NCI-H748 (cell line): ENCODE data around the gene MED15.
"Not testable (repeated sequence)": the region's sequence is repeated elsewhere in the genome, so short reads cannot be mapped to it uniquely, and the experiment has no call there.

ENCODE experiments used
- DNase-seq: peaks from one replicate; lab custom pipeline; 2025; ENCODE audit not compliant: unreplicated experiment; lab: John Stamatoyannopoulos, UW

Gene MED15

GRCh38 chr22:20581503-20582170 lies 74.2 kb downstream of the MED15 start:
- no peak for DNase-seq

- DNase-seq = no peak
Observed at GRCh38 chr22:20582171-20582511, 74.7 kb downstream of the MED15 start.

GRCh38 chr22:20582520-20583361 lies 75.3 kb downstream of the MED15 start:
- DNase-seq = no peak

- DNase-seq = no peak
Observed at GRCh38 chr22:20583471-20583922, 76.1 kb downstream of the MED15 start.

- no peak for DNase-seq
Observed at GRCh38 chr22:20584029-20584871, 76.8 kb downstream of the MED15 start.

- no peak for DNase-seq
Observed at GRCh38 chr22:20584872-20585638, 77.6 kb downstream of the MED15 start.

GRCh38 chr22:20585639-20586402 lies 78.4 kb downstream of the MED15 start:
- no peak for DNase-seq

- DNase-seq = no peak
Observed at GRCh38 chr22:20586403-20586745, 79.0 kb downstream of the MED15 start.

GRCh38 chr22:20587206-20587958 lies 80.0 kb downstream of the MED15 start:
- no peak for DNase-seq

GRCh38 chr22:20588092-20588842 lies 80.9 kb downstream of the MED15 start:
- DNase-seq = no peak

GRCh38 chr22:20588843-20589581 lies 81.6 kb downstream of the MED15 start:
- DNase-seq = no peak

- DNase-seq = no peak
Observed at GRCh38 chr22:20589614-20590476, 82.4 kb downstream of the MED15 start.

- no peak for DNase-seq
Observed at GRCh38 chr22:20590477-20591294, 83.3 kb downstream of the MED15 start.

GRCh38 chr22:20591295-20591645 lies 83.9 kb downstream of the MED15 start:
- DNase-seq = no peak

GRCh38 chr22:20591660-20592310 lies 84.4 kb downstream of the MED15 start:
- DNase-seq = peak; percentile 9

GRCh38 chr22:20594038-20594437 lies 86.6 kb downstream of the MED15 start:
- not testable (repeated sequence) for DNase-seq
